ENCODE results near the gene LCN10. TPM values are rescaled to one million over a fixed set of nuclear protein-coding genes. Genes with fewer than 3 reads are reported as not detected.

Gene LCN10
- total and polyA plus RNA-seq, 2 of the 13 experiments (the other 11 are each of a cell fraction or from before 2014, with no cell fraction given): 0.53 to 0.61 TPM

GRCh38 chr9:136728080-136728547, 14.6 kb downstream of the LCN10 start (continued):
- TF ChIP-seq PTBP1 (IDR thresholded peaks at IDR 0.05; ENCODE audit: low read depth, low read length, poor library complexity, severe bottlenecking) (no peak), NR2F1 (CRISPR knock-in tag; IDR thresholded peaks at IDR 0.05) (peak in 1 of 2 experiments; percentile 45; a peak in 1 of 4 replicates), ZSCAN5A (CRISPR knock-in tag; IDR thresholded peaks at IDR 0.05; ENCODE audit: borderline replicate concordance) (no peak), TCF7L2 (IDR thresholded peaks at IDR 0.05; ENCODE audit: low read depth, low read length) (no peak), ZNF772 (CRISPR knock-in tag; IDR thresholded peaks at IDR 0.05) (peak; percentile 91), RFXAP (CRISPR knock-in tag; IDR thresholded peaks at IDR 0.05; ENCODE audit: borderline replicate concordance) (peak; percentile 85; the same call in 1 of the 2 replicates), PHF21A (CRISPR knock-in tag; IDR thresholded peaks at IDR 0.05) (no peak), RBFOX2 (IDR thresholded peaks at IDR 0.05; ENCODE audit: low read depth, low read length) (peak; percentile 99), YEATS2 (CRISPR knock-in tag; IDR thresholded peaks at IDR 0.05; ENCODE audit: borderline replicate concordance) (peak; percentile 95), ZNF646 (CRISPR knock-in tag; IDR thresholded peaks at IDR 0.05) (peak; percentile 57; the same call in 1 of the 2 replicates), ZNF230 (CRISPR knock-in tag; IDR thresholded peaks at IDR 0.05) (no peak), BRF2 (CRISPR knock-in tag; IDR thresholded peaks at IDR 0.05) (peak; percentile 88), DNMT3B (CRISPR knock-in tag; conservative IDR thresholded peaks at IDR 0.05) (peak; percentile 48; the same call in 1 of the 2 replicates), BRCA1 (CRISPR knock-in tag; IDR thresholded peaks at IDR 0.05) (peak; percentile 79; the same call in 1 of the 2 replicates), SIX1 (CRISPR knock-in tag; IDR thresholded peaks at IDR 0.05; ENCODE audit: borderline replicate concordance) (no peak), NKX3-1 (CRISPR knock-in tag; IDR thresholded peaks at IDR 0.05) (peak; percentile 74; the same call in 1 of the 2 replicates)
- TF ChIP-seq, protein P1, sequence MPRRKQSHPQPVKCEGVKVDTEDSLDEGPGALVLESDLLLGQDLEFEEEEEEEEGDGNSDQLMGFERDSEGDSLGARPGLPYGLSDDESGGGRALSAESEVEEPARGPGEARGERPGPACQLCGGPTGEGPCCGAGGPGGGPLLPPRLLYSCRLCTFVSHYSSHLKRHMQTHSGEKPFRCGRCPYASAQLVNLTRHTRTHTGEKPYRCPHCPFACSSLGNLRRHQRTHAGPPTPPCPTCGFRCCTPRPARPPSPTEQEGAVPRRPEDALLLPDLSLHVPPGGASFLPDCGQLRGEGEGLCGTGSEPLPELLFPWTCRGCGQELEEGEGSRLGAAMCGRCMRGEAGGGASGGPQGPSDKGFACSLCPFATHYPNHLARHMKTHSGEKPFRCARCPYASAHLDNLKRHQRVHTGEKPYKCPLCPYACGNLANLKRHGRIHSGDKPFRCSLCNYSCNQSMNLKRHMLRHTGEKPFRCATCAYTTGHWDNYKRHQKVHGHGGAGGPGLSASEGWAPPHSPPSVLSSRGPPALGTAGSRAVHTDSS (CRISPR knock-in tag; conservative IDR thresholded peaks at IDR 0.05): no peak
